ENCODE results near the gene OVOL1. TPM values are rescaled to one million over a fixed set of nuclear protein-coding genes. Genes with fewer than 3 reads are reported as not detected.
"Not testable (repeated sequence)": the region's sequence is repeated elsewhere in the genome, so short reads cannot be mapped to it uniquely, and the experiment has no call there.

The OVOL1 gene
- not detected in 2 replicates for total RNA-seq (2014; rRNA removed; shearing (Covaris generic); ENCODE audit: low replicate concordance)

- H3K36me3 ChIP-seq, result no peaks in the 10 kb centered on the region
- no peak for DNase-seq
- H3K27me3 ChIP-seq, result peaks cover 25% of the 10 kb centered on the region
- no peaks in the 10 kb centered on the region for H3K9me3 ChIP-seq
- H3K4me3 ChIP-seq, result 0 out of 2 replicates have a peak within 1 kb of the TSS, but pooled peaks have one; percentile 11
Measured at GRCh38 chr11:65786786-65787636, at the start of gene OVOL1. Gene OVOL1 (plus strand): TSS chr11:65787063. CDS start chr11:65787374, 311 bp downstream.

GRCh38 chr11:65739022-65739421 lies 47.8 kb upstream of the OVOL1 start:
- no peak for DNase-seq
- H3K27me3 ChIP-seq, result 0 out of 2 replicates have a peak, but pooled peaks cover 2% of the 10 kb centered on the region
- no peaks in the 10 kb centered on the region for H3K36me3 ChIP-seq
- H3K4me3 ChIP-seq, result no peak overlapping the region
- H3K9me3 ChIP-seq, result peaks cover 8% of the 10 kb centered on the region; the same call in 1 of the 2 replicates

- H3K9me3 ChIP-seq, result peaks cover 8% of the 10 kb centered on the region; the same call in 1 of the 2 replicates
- H3K4me3 ChIP-seq, result no peak overlapping the region
- no peak for DNase-seq
- H3K27me3 ChIP-seq, result no peaks in the 10 kb centered on the region; the same call in 1 of the 2 replicates
- no peaks in the 10 kb centered on the region for H3K36me3 ChIP-seq
Measured at GRCh38 chr11:65741185-65741584, 45.7 kb upstream of the OVOL1 start.

GRCh38 chr11:65742353-65742752 lies 44.5 kb upstream of the OVOL1 start:
- no peak overlapping the region for H3K4me3 ChIP-seq

GRCh38 chr11:65743681-65744025 lies 43.2 kb upstream of the OVOL1 start:
- no peak overlapping the region for H3K4me3 ChIP-seq
- no peak for DNase-seq
- H3K36me3 ChIP-seq, result no peaks in the 10 kb centered on the region
- H3K9me3 ChIP-seq, result peaks cover 2% of the 10 kb centered on the region; the same call in 1 of the 2 replicates
- peaks cover 1% of the 10 kb centered on the region; the same call in 1 of the 2 replicates for H3K27me3 ChIP-seq

More at GRCh38 chr11:65742353-65742752, 44.5 kb upstream of the OVOL1 start:
- H3K36me3 ChIP-seq, result no peaks in the 10 kb centered on the region
- no peaks in the 10 kb centered on the region; the same call in 1 of the 2 replicates for H3K27me3 ChIP-seq
- peaks cover 2% of the 10 kb centered on the region; the same call in 1 of the 2 replicates for H3K9me3 ChIP-seq
- DNase-seq, result no peak

- Histone ChIP-seq H3K36me3 (no peaks in the 10 kb centered on the region), H3K27me3 (peaks cover 4% of the 10 kb centered on the region; the same call in 1 of the 2 replicates), H3K4me3 (no peak overlapping the region), H3K9me3 (peaks cover 4% of the 10 kb centered on the region; the same call in 1 of the 2 replicates)
- DNase-seq, result peak; percentile 53
Measured at GRCh38 chr11:65744026-65744698, 42.7 kb upstream of the OVOL1 start.

GRCh38 chr11:65744699-65745042 lies 42.2 kb upstream of the OVOL1 start:
- Histone ChIP-seq H3K36me3 (no peaks in the 10 kb centered on the region), H3K4me3 (no peak overlapping the region), H3K27me3 (peaks cover 6% of the 10 kb centered on the region; the same call in 1 of the 2 replicates), H3K9me3 (peaks cover 4% of the 10 kb centered on the region; the same call in 1 of the 2 replicates)
- DNase-seq, result no peak

GRCh38 chr11:65745049-65745448 lies 41.8 kb upstream of the OVOL1 start:
- DNase-seq, result no peak
- peaks cover 9% of the 10 kb centered on the region; the same call in 1 of the 2 replicates for H3K27me3 ChIP-seq
- H3K4me3 ChIP-seq, result no peak overlapping the region
- peaks cover 4% of the 10 kb centered on the region; the same call in 1 of the 2 replicates for H3K9me3 ChIP-seq
- H3K36me3 ChIP-seq, result no peaks in the 10 kb centered on the region

- DNase-seq, H3K36me3 ChIP-seq, H3K4me3 ChIP-seq, H3K9me3 ChIP-seq, H3K27me3 ChIP-seq: not testable (repeated sequence)
Measured at GRCh38 chr11:65762169-65762568, 24.7 kb upstream of the OVOL1 start.

GRCh38 chr11:65762816-65763215 lies 24.0 kb upstream of the OVOL1 start:
- DNase-seq, H3K4me3 ChIP-seq, H3K9me3 ChIP-seq, H3K36me3 ChIP-seq, H3K27me3 ChIP-seq: not testable (repeated sequence)

- Histone ChIP-seq H3K9me3 (peaks cover 4% of the 10 kb centered on the region; the same call in 1 of the 2 replicates), H3K4me3 (no peak overlapping the region), H3K27me3 (no peaks in the 10 kb centered on the region), H3K36me3 (no peaks in the 10 kb centered on the region)
- no peak for DNase-seq
Measured at GRCh38 chr11:65764434-65764833, 22.4 kb upstream of the OVOL1 start.

GRCh38 chr11:65766535-65766934 lies 20.3 kb upstream of the OVOL1 start:
- H3K36me3 ChIP-seq, result no peaks in the 10 kb centered on the region
- H3K9me3 ChIP-seq, result peaks cover 5% of the 10 kb centered on the region; the same call in 1 of the 2 replicates

GRCh38 chr11:65767406-65767805 lies 19.5 kb upstream of the OVOL1 start:
- Histone ChIP-seq H3K27me3 (no peaks in the 10 kb centered on the region), H3K9me3 (peaks cover 5% of the 10 kb centered on the region; the same call in 1 of the 2 replicates), H3K4me3 (no peak overlapping the region), H3K36me3 (no peaks in the 10 kb centered on the region)
- no peak for DNase-seq

More at GRCh38 chr11:65766535-65766934, 20.3 kb upstream of the OVOL1 start:
- Histone ChIP-seq H3K4me3 (no peak overlapping the region), H3K27me3 (no peaks in the 10 kb centered on the region)
- DNase-seq, result peak; percentile 59

- DNase-seq, result not testable (repeated sequence)
Measured at GRCh38 chr11:65767806-65768205, 19.1 kb upstream of the OVOL1 start.

GRCh38 chr11:65770951-65771567 lies 15.8 kb upstream of the OVOL1 start:
- peaks cover 5% of the 10 kb centered on the region; the same call in 1 of the 2 replicates for H3K9me3 ChIP-seq

More at GRCh38 chr11:65767806-65768205, 19.1 kb upstream of the OVOL1 start:
- H3K27me3 ChIP-seq, H3K9me3 ChIP-seq, H3K4me3 ChIP-seq, H3K36me3 ChIP-seq: not testable (repeated sequence)

GRCh38 chr11:65771589-65772112 lies 15.2 kb upstream of the OVOL1 start:
- Histone ChIP-seq H3K9me3 (peaks cover 5% of the 10 kb centered on the region; the same call in 1 of the 2 replicates), H3K4me3 (no peak overlapping the region), H3K27me3 (no peaks in the 10 kb centered on the region), H3K36me3 (peaks cover 7% of the 10 kb centered on the region)
- no peak for DNase-seq

More at GRCh38 chr11:65770951-65771567, 15.8 kb upstream of the OVOL1 start:
- DNase-seq, result no peak
- peaks cover 7% of the 10 kb centered on the region for H3K36me3 ChIP-seq
- no peak overlapping the region for H3K4me3 ChIP-seq
- H3K27me3 ChIP-seq, result no peaks in the 10 kb centered on the region

Measured in MG63 (cell line).